ENCODE measurements around the gene SEC14L5.

GRCh38 chr16:4981473-4981872, 23.3 kb downstream of the SEC14L5 start:
- TF ChIP-seq POLR2A (IDR thresholded peaks at IDR 0.05; ENCODE audit: low read length) (no peak), GATA1 (IDR thresholded peaks at IDR 0.05; ENCODE audit: low read depth, low read length) (no peak)
